Prostate gland (tissue), 2 donors: ENCODE measurements around the gene SRP9.
"Not testable (repeated sequence)": the region's sequence is repeated elsewhere in the genome, so short reads cannot be mapped to it uniquely, and the experiment has no call there.

Experiments
- CTCF ChIP-seq, 4 experiments: fragments of 200-600 bp in 2 of 4; fragments of 450-650 bp in 2 of 4; sonication (generic) in 2 of 4; IDR thresholded peaks; 1 replicate in 3 of 4; 2 replicates in 1 of 4; pipeline ENCODE4 v1.5.1; 2016 to 2019; ENCODE audit warnings: antibody characterized with exemption in 4 of 4, mild to moderate bottlenecking in 2 of 4, moderate library complexity in 2 of 4
- POLR2A ChIP-seq: fragments of 450-650 bp; IDR thresholded peaks from one replicate; pipeline ENCODE4 v1.6.1; 2016; ENCODE audit warnings: antibody characterized with exemption, mild to moderate bottlenecking
- POLR2AphosphoS5 ChIP-seq: sonication (generic); formaldehyde crosslinking; IDR thresholded peaks from one replicate; pipeline ENCODE4 v1.6.1; 2017; ENCODE audit warnings: antibody characterized with exemption

GRCh38 chr1:225801146-225801545 lies 23.5 kb downstream of the SRP9 start:
- TF ChIP-seq CTCF (IDR thresholded peaks at IDR 0.05); POLR2A; POLR2AphosphoS5: not testable (repeated sequence)
